Measurements from ENCODE around the gene CYP19A1.

The CYP19A1 gene

DNA sequence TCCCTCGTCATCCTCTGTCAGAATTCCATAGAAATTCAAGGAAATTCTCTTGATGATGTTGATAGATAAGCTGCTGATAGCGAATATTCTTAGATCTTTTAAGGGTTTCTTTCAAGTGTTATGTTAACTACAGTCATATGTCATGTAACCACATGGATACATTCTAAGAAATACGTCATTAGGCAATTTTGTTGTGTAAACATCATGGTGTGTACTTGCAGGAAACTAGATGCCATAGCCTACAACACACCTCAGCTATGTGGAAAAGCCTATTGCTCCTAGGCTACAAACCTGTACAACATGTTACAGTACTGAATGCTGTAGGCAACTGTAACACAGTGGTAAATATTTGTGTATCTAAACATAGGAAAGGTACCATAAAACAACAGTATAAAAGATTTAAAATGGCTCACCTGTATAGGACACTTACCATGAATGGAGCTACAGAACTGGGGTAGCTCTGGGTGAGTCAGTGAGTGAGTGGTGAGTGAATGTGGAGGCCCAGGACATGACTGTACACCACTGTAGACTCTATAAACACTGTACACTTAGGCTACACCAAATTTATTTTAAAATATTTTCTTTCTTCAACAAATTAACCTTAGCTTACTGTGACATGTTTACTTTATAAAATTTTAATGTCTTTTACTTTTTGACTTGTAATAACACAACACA is 37.7 kb upstream of the CYP19A1 start:
- peak; percentile 55 for DNase-seq
- no peak overlapping the region for H3K4me3 ChIP-seq (ENCODE audit: low read depth, low read length)
- H3K36me3 ChIP-seq (replicated peaks) = no peaks in the 10 kb centered on the region
- TF ChIP-seq, protein P1, sequence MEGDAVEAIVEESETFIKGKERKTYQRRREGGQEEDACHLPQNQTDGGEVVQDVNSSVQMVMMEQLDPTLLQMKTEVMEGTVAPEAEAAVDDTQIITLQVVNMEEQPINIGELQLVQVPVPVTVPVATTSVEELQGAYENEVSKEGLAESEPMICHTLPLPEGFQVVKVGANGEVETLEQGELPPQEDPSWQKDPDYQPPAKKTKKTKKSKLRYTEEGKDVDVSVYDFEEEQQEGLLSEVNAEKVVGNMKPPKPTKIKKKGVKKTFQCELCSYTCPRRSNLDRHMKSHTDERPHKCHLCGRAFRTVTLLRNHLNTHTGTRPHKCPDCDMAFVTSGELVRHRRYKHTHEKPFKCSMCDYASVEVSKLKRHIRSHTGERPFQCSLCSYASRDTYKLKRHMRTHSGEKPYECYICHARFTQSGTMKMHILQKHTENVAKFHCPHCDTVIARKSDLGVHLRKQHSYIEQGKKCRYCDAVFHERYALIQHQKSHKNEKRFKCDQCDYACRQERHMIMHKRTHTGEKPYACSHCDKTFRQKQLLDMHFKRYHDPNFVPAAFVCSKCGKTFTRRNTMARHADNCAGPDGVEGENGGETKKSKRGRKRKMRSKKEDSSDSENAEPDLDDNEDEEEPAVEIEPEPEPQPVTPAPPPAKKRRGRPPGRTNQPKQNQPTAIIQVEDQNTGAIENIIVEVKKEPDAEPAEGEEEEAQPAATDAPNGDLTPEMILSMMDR (IDR thresholded peaks at IDR 0.05; ENCODE audit: low read depth, low read length, missing control alignments) = no peak
- no peak overlapping the region for H3K27ac ChIP-seq
- in situ Hi-C loops (cut with HindIII; ENCODE audit: low pct_ligation_motif_present, low sequenced_read_pairs) = loop anchor here (25.0 kb wide), 1 partner anchor 111 kb away; no protein-coding TSS in a partner anchor
- H3K27me3 ChIP-seq (replicated peaks) = no peaks in the 10 kb centered on the region

DNA sequence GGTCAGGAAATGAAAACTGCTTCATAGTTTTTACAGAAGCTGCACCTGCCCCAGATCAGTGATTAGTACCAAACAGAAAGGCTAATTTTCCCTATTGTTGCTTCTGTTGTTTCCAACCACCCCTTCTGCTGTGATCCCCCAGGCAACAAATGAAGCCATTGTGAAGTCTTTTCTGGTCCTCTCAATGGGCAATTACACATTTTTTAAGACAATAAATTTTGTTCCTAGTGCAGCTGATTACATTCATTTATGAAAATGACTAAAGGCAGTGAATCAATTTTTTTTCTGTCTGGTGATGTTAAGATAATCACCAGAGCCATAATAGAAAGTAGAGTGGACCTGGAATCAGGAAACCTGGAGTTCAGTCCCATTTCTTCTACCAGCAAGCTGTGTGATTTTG is 35.7 kb upstream of the CYP19A1 start:
- TF ChIP-seq, protein P1 (IDR thresholded peaks at IDR 0.05; ENCODE audit: low read depth, low read length, missing control alignments) = no peak
- in situ Hi-C loops (cut with HindIII; ENCODE audit: low pct_ligation_motif_present, low sequenced_read_pairs) = no loop called here
- DNase-seq = no peak
- H3K27me3 ChIP-seq (replicated peaks) = no peaks in the 10 kb centered on the region
- H3K27ac ChIP-seq = no peak overlapping the region
- H3K4me3 ChIP-seq (ENCODE audit: low read depth, low read length) = no peak overlapping the region
- no peaks in the 10 kb centered on the region for H3K36me3 ChIP-seq (replicated peaks)

DNA sequence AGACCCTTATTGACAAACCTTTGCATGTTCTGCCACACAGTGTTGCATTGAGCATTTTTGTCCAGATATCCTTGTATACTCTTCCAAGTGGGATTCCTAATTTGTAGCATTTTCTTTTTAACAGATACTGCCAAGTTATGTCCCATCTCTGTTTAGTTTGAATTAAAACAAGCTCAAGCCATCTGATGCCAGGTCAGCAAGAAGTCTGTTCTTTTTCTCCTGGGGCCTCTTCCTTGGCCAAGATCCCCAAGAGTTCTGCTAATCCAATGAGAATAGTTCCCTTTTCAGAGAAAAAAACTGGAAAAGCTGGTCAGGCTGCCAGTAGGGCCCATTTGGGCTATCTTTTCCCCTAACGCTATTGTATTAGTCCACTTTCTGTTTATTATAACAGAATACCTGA is 32.9 kb upstream of the CYP19A1 start:
- DNase-seq = no peak
- Histone ChIP-seq H3K36me3 (replicated peaks) (no peaks in the 10 kb centered on the region), H3K27ac (no peak overlapping the region), H3K4me3 (ENCODE audit: low read depth, low read length) (no peak overlapping the region), H3K27me3 (replicated peaks) (no peaks in the 10 kb centered on the region)
- in situ Hi-C loops (cut with HindIII; ENCODE audit: low pct_ligation_motif_present, low sequenced_read_pairs) = no loop called here
- TF ChIP-seq, protein P1 (IDR thresholded peaks at IDR 0.05; ENCODE audit: low read depth, low read length, missing control alignments) = no peak

DNA sequence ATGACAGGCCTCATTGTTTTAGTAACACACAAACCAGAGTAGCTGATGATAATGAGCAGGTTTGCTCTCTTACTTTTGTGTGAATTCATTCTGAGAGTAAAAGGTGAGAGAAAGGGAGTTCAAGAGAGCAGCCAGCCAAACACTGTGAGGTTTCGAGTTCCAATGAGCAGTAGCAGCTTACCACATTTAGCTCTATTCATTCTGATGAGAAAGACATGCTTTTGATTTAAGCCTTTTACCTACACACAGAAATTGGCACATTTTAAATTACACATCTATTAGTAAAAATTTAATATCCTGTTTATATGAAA is 31.0 kb upstream of the CYP19A1 start:
- Histone ChIP-seq H3K4me3 (ENCODE audit: low read depth, low read length) (no peak overlapping the region), H3K27ac (no peak overlapping the region), H3K27me3 (replicated peaks) (peaks cover 2% of the 10 kb centered on the region), H3K36me3 (replicated peaks) (no peaks in the 10 kb centered on the region)
- TF ChIP-seq, protein P1 (IDR thresholded peaks at IDR 0.05; ENCODE audit: low read depth, low read length, missing control alignments) = no peak
- in situ Hi-C loops (cut with HindIII; ENCODE audit: low pct_ligation_motif_present, low sequenced_read_pairs) = no loop called here
- no peak for DNase-seq

DNA sequence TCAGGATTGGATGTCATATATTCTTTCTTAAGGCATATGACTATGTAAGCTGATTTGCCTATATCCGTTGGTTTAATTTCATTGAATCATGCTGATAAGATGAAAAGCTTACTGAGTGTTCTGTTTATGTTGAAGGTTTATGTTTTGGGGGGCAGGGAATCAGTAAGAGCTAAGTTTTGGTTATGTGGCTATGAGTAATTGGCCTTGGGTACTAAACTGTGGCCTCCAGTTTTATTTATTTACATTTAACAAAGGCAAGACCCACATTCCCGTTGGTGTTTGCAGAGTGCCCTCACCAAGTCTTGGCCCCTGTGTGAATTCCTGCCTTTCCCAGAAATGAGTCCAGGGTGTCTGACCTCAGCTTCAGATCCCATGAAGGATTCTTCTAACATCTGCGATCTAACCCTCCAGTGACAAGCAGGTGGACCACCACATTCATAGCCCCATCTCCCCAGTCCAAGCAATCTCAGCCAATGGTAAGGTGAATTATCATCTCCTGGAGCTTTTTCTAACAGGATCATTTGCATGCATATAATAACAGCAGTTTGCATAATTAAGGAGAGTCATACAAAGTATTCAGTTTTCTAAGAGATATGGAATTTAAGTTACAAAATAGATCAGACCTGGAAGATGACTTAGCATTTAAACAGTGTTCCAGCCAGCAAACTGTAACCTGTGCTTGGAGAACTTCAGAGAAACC is 30.5 kb upstream of the CYP19A1 start:
- H3K27ac ChIP-seq = no peak overlapping the region
- TF ChIP-seq, protein P1 (IDR thresholded peaks at IDR 0.05; ENCODE audit: low read depth, low read length, missing control alignments) = no peak
- in situ Hi-C loops (cut with HindIII; ENCODE audit: low pct_ligation_motif_present, low sequenced_read_pairs) = no loop called here
- DNase-seq = peak; percentile 48
- H3K36me3 ChIP-seq (replicated peaks) = no peaks in the 10 kb centered on the region
- H3K4me3 ChIP-seq (ENCODE audit: low read depth, low read length) = no peak overlapping the region
- peaks cover 4% of the 10 kb centered on the region for H3K27me3 ChIP-seq (replicated peaks)

All from brain microvascular endothelial cell (primary cell).